IPS-20b (cell line): ENCODE results near the gene ZFAND2A.

Source experiments
- H3K27ac ChIP-seq: one replicate; pipeline ENCODE4 v1.5.1; 2013; ENCODE audit warnings: low read length
- H3K27me3 ChIP-seq: 2 replicates; pipeline ENCODE4 v1.6.1; 2013; ENCODE audit warnings: mild to moderate bottlenecking, low read length, inconsistent platforms; ENCODE audit not compliant: insufficient read depth
- H3K36me3 ChIP-seq: 2 replicates; pipeline ENCODE4 v1.6.1; 2013; ENCODE audit warnings: low read depth, mild to moderate bottlenecking, inconsistent platforms, low read length, moderate library complexity; ENCODE audit not compliant: insufficient read depth
- H3K4me1 ChIP-seq: 2 replicates; pipeline ENCODE4 v1.6.1; 2013; ENCODE audit warnings: mild to moderate bottlenecking, control low read depth, inconsistent platforms, low read length, moderate library complexity; ENCODE audit not compliant: insufficient read depth
- H3K4me3 ChIP-seq: 2 replicates; pipeline ENCODE4 v1.5.1; 2013; ENCODE audit warnings: mild to moderate bottlenecking, low read length, inconsistent platforms
- H3K9ac ChIP-seq: 2 replicates; pipeline ENCODE4 v1.6.1; 2013; ENCODE audit warnings: low read depth, mild to moderate bottlenecking, inconsistent platforms, low read length, moderate library complexity
- H3K9me3 ChIP-seq: 2 replicates; pipeline ENCODE4 v1.6.1; 2013; ENCODE audit warnings: mild to moderate bottlenecking, low read depth, low read length, inconsistent platforms; ENCODE audit not compliant: insufficient read depth

Gene ZFAND2A

DNA sequence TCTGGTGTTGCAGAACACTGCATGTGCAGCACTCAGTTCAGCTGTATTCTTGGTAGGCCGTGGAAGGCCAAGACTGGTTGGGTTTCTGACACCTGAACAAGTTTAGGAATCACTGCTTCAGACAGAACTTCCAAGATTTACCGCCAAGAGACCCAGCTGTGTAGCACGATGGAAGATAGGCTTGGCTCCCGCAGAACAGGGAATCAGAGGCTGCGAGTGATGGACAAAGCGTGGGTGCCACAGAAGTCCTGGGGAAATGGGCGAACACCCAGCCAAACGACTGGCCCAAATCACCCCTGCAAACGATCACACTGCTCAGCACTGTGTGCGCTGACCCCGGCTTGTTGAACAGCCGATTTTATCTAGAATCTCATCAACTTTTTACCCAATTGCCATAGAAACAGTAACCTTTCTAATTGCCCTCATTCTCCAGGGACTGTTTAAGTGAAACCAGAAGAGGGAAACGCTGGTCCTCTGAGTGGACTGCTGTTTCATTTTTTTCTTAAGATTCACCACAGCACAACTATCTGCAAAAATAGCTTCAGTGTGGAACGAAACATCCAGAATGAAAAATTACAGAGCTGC, 17.9 kb downstream of the ZFAND2A start:
- H3K9me3 ChIP-seq: no peaks in the 10 kb centered on the region
- no peaks in the 10 kb centered on the region for H3K36me3 ChIP-seq
- H3K4me1 ChIP-seq: peaks cover under 1% of the 10 kb centered on the region; the same call in 1 of the 2 replicates
- no peak overlapping the region for H3K27ac ChIP-seq
- no peak overlapping the region for H3K4me3 ChIP-seq
- no peaks in the 10 kb centered on the region for H3K27me3 ChIP-seq
- H3K9ac ChIP-seq: no peak overlapping the region

DNA sequence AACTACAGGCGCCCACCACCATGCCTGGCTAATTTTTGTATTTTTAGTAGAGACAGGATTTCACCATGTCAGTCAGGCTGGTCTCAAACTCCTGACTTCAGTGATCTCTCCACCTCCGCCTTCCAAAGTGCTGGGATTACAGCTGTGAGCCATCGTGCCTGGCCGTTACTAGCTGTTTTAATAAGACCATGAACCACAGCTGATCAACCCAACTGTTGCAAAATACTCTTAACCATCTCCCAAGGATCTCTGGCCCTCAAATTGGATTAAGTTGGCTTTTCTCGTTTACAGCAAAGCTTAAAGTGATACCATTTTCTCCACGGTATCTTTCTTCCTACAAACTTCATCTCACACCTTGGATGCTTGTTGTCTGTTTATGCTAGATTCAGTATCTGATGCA, 18.3 kb downstream of the ZFAND2A start:
- H3K9ac ChIP-seq: no peak overlapping the region
- H3K36me3 ChIP-seq: no peaks in the 10 kb centered on the region
- peaks cover 5% of the 10 kb centered on the region; the same call in 1 of the 2 replicates for H3K4me1 ChIP-seq
- no peak overlapping the region for H3K4me3 ChIP-seq
- H3K27me3 ChIP-seq: no peaks in the 10 kb centered on the region
- no peaks in the 10 kb centered on the region for H3K9me3 ChIP-seq
- H3K27ac ChIP-seq: no peak overlapping the region

DNA sequence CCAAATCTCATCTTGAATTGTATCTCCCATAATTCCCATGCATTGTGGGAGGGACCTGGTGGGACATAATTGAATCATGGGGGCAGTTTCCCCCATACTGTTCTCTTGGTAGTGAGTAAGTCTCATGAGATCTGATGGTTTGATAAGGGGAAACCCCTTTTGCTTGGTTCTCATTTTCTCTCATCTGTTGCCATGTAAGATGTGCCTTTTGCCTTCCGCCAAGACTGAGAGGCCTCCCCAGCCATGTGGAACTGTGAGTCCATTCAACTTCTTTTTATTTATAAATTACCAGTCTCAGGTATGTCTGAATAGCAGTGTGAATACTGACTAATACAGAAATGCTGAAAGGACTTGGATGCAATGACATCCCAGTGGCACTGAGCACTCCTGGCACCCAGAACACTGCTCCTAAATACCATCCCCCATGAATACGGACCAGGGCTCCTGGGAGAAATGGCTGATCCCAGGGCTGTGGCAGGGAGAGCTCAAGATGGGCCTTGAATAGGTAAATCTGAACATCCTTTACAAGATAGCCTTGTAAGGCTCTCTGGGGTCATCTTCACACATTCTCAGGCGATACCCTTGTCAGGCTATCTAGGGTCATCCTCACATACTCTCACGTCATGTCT, 19.4 kb downstream of the ZFAND2A start:
- Histone ChIP-seq H3K9ac (no peak overlapping the region), H3K4me3 (no peak overlapping the region), H3K36me3 (no peaks in the 10 kb centered on the region), H3K4me1 (peaks cover 6% of the 10 kb centered on the region; the same call in 1 of the 2 replicates), H3K27me3 (no peaks in the 10 kb centered on the region), H3K27ac (no peak overlapping the region), H3K9me3 (no peaks in the 10 kb centered on the region)

GRCh38 chr7:1137517-1138167, 22.4 kb downstream of the ZFAND2A start:
- no peaks in the 10 kb centered on the region for H3K9me3 ChIP-seq
- H3K27ac ChIP-seq: no peak overlapping the region
- H3K27me3 ChIP-seq: no peaks in the 10 kb centered on the region
- peak overlapping the region; percentile 75 for H3K9ac ChIP-seq
- peaks cover 6% of the 10 kb centered on the region; the same call in 1 of the 2 replicates for H3K4me1 ChIP-seq
- peaks cover 5% of the 10 kb centered on the region; the same call in 1 of the 2 replicates for H3K36me3 ChIP-seq
- H3K4me3 ChIP-seq: peak overlapping the region; percentile 79

DNA sequence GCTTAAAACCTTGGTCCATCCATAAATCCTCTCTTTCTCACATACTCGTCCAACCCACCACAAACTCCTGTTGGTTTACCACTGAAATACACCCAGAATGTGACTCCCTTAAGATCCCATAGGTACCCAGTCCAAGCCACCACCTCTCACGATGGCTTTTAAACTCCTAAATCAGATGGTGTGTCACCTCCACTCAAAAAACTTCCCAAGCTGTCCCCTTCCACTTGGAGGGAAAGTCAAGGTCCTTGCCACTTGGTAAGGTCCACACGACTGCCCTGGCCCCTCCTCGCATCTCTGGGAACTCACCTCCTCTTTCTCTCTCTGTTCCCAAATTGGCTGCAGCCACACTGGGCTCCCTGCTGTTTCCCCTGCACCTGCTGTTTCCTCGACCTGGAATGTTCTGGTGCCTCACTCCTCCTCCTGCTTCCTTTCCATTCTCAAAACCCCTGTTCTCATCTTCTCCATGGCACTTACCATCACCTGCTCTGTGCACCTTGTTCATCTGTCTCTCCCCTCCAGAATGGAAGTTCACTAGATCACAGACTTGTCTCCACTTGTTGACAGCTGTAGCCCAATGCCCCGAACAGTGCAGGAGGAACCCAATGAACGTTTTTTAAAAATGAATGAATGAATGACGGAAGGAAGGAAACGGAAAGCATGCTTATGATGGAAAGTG, 23.0 kb downstream of the ZFAND2A start:
- Histone ChIP-seq H3K36me3 (peaks cover 5% of the 10 kb centered on the region; the same call in 1 of the 2 replicates), H3K9ac (peak overlapping the region; percentile 75; the same call in 1 of the 2 replicates), H3K9me3 (no peaks in the 10 kb centered on the region), H3K27me3 (no peaks in the 10 kb centered on the region), H3K4me3 (peak overlapping the region; percentile 79), H3K27ac (no peak overlapping the region), H3K4me1 (peaks cover 6% of the 10 kb centered on the region; the same call in 1 of the 2 replicates)

GRCh38 chr7:1134951-1135350, 25.0 kb downstream of the ZFAND2A start:
- Histone ChIP-seq H3K27ac (no peak overlapping the region), H3K9ac (no peak overlapping the region), H3K9me3 (no peaks in the 10 kb centered on the region), H3K4me1 (peaks cover 6% of the 10 kb centered on the region; the same call in 1 of the 2 replicates), H3K27me3 (no peaks in the 10 kb centered on the region), H3K4me3 (no peak overlapping the region), H3K36me3 (peaks cover 5% of the 10 kb centered on the region)

DNA sequence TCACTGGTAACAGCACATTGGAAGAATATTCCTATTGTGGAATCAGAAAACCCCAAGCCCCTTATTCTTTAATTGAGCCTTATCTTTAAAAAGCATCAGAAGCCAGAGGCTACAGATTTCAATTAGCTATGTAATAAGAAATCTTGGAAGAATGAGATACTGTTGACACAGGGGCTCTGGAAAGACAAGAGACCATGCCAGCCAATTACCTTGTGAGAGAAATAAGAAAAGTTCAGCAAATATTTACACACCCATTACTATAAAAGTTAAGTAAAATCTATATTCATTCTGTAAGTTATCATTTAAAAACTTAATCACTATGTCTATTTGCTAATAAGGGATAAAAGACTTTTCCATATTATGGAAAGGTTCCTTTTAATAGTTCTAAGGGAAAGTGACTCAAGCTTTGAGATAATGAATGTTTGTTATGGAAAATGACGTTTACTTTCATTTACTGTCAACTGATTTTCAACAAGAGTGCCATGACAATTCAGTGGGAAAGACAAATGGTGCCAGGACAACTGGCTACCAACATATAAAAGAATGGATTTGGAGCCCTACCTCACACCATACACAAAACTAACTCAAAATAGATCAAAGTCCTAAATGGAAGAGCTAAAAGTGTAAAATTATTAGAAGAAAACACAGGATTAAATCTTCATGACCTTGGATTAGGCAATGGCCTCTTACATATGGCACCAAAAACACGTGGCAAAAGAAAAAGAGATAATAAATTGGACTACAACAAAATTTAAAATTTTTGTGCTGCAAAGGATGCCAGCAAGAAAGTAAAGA, 28.3 kb downstream of the ZFAND2A start:
- H3K36me3 ChIP-seq: peaks cover 13% of the 10 kb centered on the region
- H3K9me3 ChIP-seq: no peaks in the 10 kb centered on the region
- H3K27me3 ChIP-seq: no peaks in the 10 kb centered on the region
- no peak overlapping the region for H3K9ac ChIP-seq
- H3K27ac ChIP-seq: no peak overlapping the region
- H3K4me3 ChIP-seq: no peak overlapping the region
- peaks cover under 1% of the 10 kb centered on the region; the same call in 1 of the 2 replicates for H3K4me1 ChIP-seq

DNA sequence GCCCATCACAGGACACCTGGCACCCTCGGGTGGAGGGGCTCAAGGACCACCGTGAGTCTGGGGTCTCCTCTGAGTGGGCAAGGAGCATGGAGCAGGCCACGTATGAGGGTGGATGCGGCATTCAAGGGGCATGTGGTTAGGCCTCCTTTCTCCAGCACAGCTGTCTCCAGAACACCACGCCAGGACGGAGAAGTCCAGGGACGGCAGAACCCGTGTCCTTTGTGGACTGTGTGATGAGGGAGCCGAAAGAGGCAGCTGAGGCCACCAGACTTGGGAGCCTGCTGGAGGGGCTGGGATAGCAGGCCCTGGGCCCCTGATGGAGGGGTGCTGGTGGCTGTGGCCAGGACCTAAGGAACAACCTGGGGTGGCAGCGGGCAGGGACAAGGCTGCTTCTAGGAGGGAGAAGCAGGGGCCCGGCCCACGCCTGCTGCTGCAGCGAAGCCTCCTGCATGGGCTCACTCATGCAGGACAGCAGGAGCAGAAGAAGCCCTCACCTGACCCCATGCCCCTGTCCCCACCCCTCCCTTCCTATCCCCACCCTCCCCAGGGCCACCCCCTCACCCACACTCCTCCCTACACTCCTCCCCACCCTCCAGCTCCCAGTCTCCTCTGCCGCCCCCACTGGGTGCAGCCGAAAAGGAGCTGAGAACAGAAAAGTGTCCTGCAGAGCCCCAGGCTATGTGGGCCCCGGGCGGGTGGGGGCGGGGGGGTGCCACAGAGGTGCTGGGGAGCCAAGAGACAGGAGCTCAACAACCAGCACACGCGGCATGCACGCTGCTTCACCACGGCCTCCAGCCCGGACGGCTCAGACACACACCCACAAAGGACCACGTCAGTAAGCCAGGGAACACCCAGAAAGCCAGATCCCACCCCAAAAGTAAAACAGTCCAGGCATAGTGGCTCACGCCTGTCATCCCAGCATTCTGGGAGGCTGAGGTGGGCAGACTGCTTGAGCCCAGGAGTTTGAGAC, 29.7 kb downstream of the ZFAND2A start:
- no peak overlapping the region for H3K9ac ChIP-seq
- H3K36me3 ChIP-seq: peaks cover 25% of the 10 kb centered on the region
- no peaks in the 10 kb centered on the region for H3K4me1 ChIP-seq
- no peak overlapping the region for H3K27ac ChIP-seq
- H3K27me3 ChIP-seq: no peaks in the 10 kb centered on the region
- no peak overlapping the region for H3K4me3 ChIP-seq
- H3K9me3 ChIP-seq: no peaks in the 10 kb centered on the region

GRCh38 chr7:1129431-1129830, 30.6 kb downstream of the ZFAND2A start:
- Histone ChIP-seq H3K4me3 (no peak overlapping the region), H3K9me3 (no peaks in the 10 kb centered on the region), H3K36me3 (peaks cover 28% of the 10 kb centered on the region), H3K4me1 (no peaks in the 10 kb centered on the region), H3K27ac (no peak overlapping the region), H3K9ac (no peak overlapping the region), H3K27me3 (no peaks in the 10 kb centered on the region)

- H3K4me1 ChIP-seq: peaks cover 5% of the 10 kb centered on the region
- H3K27me3 ChIP-seq: no peaks in the 10 kb centered on the region
- no peaks in the 10 kb centered on the region for H3K9me3 ChIP-seq
- H3K36me3 ChIP-seq: peaks cover 23% of the 10 kb centered on the region
- no peak overlapping the region for H3K9ac ChIP-seq
- no peak overlapping the region for H3K4me3 ChIP-seq
- H3K27ac ChIP-seq: no peak overlapping the region
Observed at GRCh38 chr7:1127001-1127400, 33.0 kb downstream of the ZFAND2A start.
